SU-DHL-6 (cell line): ENCODE data around the gene ATP6V1B1.
A peak's percentile ranks its signal among the peaks of the same experiment; 100 is the strongest.

Experiments
- H2AFZ ChIP-seq: fragments of 200-600 bp; sonication (generic); 2 replicates; pipeline ENCODE4 v1.6.1; 2014; ENCODE audit warnings: low read depth, mild to moderate bottlenecking, moderate library complexity, mixed read lengths, antibody characterized with exemption, low read length; ENCODE audit not compliant: severe bottlenecking
- H3F3A ChIP-seq: fragments of 200-600 bp; shearing (Covaris generic); 2 replicates; pipeline ENCODE4 v1.6.0; 2016; ENCODE audit warnings: antibody characterized with exemption, mild to moderate bottlenecking; ENCODE audit not compliant: insufficient read depth
- H3K27ac ChIP-seq: fragments of 200-600 bp; sonication (generic); 2 replicates; pipeline ENCODE4 v1.5.1; 2016; ENCODE audit warnings: low read depth, mild to moderate bottlenecking, low read length, moderate library complexity, mixed read lengths
- H3K27me3 ChIP-seq: fragments of 200-600 bp; sonication (generic), shearing (Covaris generic); 2 replicates; pipeline ENCODE4 v1.6.0; 2014; ENCODE audit warnings: mild to moderate bottlenecking, low read length
- H3K36me3 ChIP-seq: fragments of 200-600 bp; sonication (generic); 2 replicates; pipeline ENCODE4 v1.6.1; 2014; ENCODE audit warnings: mild to moderate bottlenecking, low read length, mixed read lengths
- H3K4me2 ChIP-seq: fragments of 300-600, 200-600 bp; shearing (Covaris generic), sonication (generic); 2 replicates; pipeline ENCODE4 v1.6.0; 2014; ENCODE audit warnings: low read length, low read depth, mild to moderate bottlenecking; ENCODE audit not compliant: poor library complexity, severe bottlenecking
- H3K4me3 ChIP-seq: fragments of 200-600 bp; sonication (generic); 2 replicates; pipeline ENCODE4 v1.5.1; 2014; ENCODE audit warnings: antibody characterized with exemption, low read length, mild to moderate bottlenecking, mixed read lengths; ENCODE audit not compliant: insufficient read depth, poor library complexity, severe bottlenecking
- H3K79me2 ChIP-seq: fragments of 200-600 bp; sonication (generic); 2 replicates; pipeline ENCODE4 v1.6.1; 2014; ENCODE audit warnings: mild to moderate bottlenecking, low read length, moderate library complexity; ENCODE audit not compliant: insufficient read depth
- H3K9ac ChIP-seq: fragments of 200-600 bp; sonication (generic); 2 replicates; pipeline ENCODE4 v1.7.0; 2014; ENCODE audit warnings: mild to moderate bottlenecking, low read length
- H3K9me2 ChIP-seq: fragments of 200-600 bp; sonication (generic); replicated peaks from 2 replicates; pipeline ENCODE4 v1.6.1; 2014; ENCODE audit warnings: low read length; ENCODE audit not compliant: insufficient read depth
- H3K9me3 ChIP-seq: fragments of 200-600 bp; sonication (generic); 2 replicates; pipeline ENCODE4 v1.6.1; 2014; ENCODE audit warnings: low read length, mixed read lengths; ENCODE audit not compliant: insufficient read depth
- H4K20me1 ChIP-seq: fragments of 200-600 bp; sonication (generic); 2 replicates; pipeline ENCODE4 v1.6.1; 2014; ENCODE audit warnings: low read depth, mild to moderate bottlenecking, antibody characterized with exemption, low read length, moderate library complexity, mixed read lengths
- EZH2phosphoT487 ChIP-seq: fragments of 200-600 bp; sonication (generic), shearing (Covaris generic); conservative IDR thresholded peaks from 2 replicates; pipeline ENCODE4 v1.6.1; 2018; ENCODE audit warnings: mild to moderate bottlenecking, antibody characterized with exemption, low read length, moderate library complexity, mixed read lengths
- TF ChIP-seq, protein P1 (sequence below): fragments of 200-600 bp; sonication (generic); IDR thresholded peaks from one replicate; pipeline ENCODE4 v1.5.1; 2017; ENCODE audit warnings: antibody characterized with exemption, mild to moderate bottlenecking, low read length, moderate library complexity; ENCODE audit not compliant: insufficient read depth, poor library complexity, severe bottlenecking

Gene ATP6V1B1

DNA sequence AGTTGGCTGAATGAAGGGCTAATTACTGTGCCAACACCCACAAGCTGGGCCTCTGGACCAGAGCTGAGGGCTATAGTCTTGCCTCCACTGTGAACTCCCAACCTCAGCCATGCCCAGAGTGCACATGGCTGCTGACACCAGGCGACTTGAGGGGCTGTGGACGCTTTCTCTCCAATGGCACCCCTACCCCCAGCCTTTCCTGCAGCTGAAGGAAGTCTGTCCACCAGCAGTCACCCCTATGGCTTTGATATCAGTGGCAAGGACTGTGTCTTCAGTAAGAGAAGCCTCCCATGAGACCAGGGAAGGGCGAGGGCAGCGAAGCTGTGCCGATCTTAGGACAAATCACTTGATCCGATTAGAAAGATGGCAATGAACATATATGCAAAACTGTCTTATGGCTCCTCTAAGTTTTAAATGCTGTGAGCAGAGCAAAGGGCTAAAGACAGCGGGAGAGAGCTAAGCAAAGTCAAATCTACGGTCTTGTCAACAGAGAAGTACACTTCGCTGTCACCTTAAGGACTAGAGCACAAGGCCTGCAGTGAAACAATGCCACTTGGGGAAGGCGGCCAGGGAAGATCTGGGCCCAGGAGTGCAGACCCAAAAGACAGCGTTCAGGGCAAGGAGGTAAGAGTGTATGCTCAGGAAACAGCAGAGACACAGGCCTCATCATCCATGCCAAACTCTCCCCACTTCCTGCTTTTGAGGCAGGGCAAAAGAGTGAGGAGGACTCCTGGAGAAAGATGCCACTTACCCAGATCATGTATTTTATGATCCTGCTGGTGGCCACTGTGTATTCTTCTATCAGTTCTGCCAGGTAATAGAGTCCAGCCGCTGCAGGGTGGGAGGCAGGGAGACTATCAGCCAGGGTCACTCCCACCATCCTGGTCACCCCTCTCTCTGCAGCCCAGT, 57.5 kb downstream of the ATP6V1B1 start:
- TF ChIP-seq, protein P1, sequence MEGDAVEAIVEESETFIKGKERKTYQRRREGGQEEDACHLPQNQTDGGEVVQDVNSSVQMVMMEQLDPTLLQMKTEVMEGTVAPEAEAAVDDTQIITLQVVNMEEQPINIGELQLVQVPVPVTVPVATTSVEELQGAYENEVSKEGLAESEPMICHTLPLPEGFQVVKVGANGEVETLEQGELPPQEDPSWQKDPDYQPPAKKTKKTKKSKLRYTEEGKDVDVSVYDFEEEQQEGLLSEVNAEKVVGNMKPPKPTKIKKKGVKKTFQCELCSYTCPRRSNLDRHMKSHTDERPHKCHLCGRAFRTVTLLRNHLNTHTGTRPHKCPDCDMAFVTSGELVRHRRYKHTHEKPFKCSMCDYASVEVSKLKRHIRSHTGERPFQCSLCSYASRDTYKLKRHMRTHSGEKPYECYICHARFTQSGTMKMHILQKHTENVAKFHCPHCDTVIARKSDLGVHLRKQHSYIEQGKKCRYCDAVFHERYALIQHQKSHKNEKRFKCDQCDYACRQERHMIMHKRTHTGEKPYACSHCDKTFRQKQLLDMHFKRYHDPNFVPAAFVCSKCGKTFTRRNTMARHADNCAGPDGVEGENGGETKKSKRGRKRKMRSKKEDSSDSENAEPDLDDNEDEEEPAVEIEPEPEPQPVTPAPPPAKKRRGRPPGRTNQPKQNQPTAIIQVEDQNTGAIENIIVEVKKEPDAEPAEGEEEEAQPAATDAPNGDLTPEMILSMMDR = no peak
- no peak for TF ChIP-seq EZH2phosphoT487
- Histone ChIP-seq H3K9me3 (no peaks in the 10 kb centered on the region), H3K4me2 (peak overlapping the region; percentile 74), H3K79me2 (peaks cover 25% of the 10 kb centered on the region), H4K20me1 (no peaks in the 10 kb centered on the region; the same call in 1 of the 2 replicates), H2AFZ (no peak overlapping the region), H3K9me2 (no peaks in the 10 kb centered on the region), H3K4me3 (peak overlapping the region; percentile 68), H3K27ac (no peak overlapping the region), H3K9ac (peak overlapping the region; percentile 91), H3F3A (0 out of 2 replicates have a peak, but pooled peaks cover 4% of the 10 kb centered on the region), H3K36me3 (no peaks in the 10 kb centered on the region), H3K27me3 (no peaks in the 10 kb centered on the region)

DNA sequence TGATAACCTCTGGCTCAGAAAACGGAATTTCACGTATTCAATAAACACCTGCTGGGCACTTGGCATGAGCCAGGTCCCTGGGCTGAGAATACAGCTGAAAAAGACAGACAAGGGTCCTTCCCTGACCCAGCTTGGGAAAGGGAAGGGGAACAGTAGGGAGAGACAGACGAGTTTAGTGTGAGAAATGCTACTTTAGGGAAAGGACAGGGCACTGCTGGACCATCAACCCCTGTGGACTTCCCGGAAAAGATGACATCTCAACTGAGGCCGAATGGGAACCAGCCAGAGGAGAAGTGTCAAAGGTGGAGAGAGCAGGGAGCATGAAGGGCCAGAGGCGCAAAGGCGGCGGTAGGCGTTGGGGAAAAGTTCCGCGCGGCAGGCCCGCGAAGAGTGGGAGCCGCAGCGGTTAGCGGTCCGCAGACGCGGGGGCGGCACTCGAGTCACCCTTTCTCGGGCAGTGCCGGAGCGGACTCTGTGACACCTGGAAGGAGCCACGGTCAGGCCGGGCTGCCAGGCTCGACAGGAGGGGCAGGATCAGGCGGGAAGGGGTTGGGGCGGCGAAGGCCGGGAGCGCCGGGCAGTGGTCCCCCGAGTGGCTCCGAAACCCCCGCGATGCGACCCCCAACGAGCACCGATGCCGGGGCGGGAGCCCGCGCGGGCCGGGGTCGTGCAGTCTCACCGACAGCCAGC, 58.5 kb downstream of the ATP6V1B1 start:
- peak overlapping the region; percentile 58 for H2AFZ ChIP-seq

DNA sequence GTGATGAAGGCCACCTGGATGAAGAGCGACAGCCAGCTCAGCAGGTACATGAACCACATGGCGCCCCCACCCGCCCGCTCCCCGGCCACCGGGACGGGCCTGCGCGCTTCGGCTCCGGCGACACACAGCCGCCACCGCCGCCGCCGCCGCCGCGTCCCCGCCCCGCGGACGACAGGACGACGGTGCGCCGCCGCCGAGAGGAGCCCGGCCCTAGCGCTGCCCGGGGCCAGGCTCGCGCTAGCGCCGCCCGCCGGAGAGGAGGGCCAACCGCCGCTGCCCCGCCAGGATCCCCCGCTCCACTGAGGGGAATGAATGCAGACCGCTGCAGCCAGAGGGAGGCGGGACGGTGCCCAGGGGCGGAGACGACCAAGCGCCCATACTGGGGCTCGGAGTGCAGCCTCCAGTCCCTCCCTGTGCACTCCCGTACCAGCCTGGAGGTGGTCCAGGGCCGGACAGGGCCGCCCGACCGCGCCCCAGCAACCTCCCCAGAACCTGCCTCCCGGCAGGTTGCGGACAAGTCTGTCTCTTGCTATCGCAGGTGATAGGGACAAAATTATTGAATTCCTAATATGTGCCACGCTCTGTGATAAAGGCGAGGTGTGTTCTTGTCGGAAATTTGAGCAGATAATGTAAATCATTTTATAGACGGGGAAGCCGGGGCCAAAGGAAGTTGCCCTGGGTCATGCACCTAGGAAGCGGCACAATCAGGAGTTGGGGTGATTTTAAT, 59.2 kb downstream of the ATP6V1B1 start, which contains the start of gene TEX261:
TEX261 (minus strand) TSS at position 175 of the 727 bp plus-strand sequence; CDS start at position 59, 116 bp downstream.
- Histone ChIP-seq H2AFZ (peak within 1 kb of the TSS; percentile 97), H3K4me3 (peak within 1 kb of the TSS; percentile 89), H3K27ac (peak within 1 kb of the TSS; percentile 57), H3F3A (0 out of 2 replicates have a peak, but pooled peaks cover 4% of the 10 kb centered on the region), H3K9ac (peak within 1 kb of the TSS; percentile 91), H3K9me2 (no peaks in the 10 kb centered on the region), H4K20me1 (no peaks in the 10 kb centered on the region; the same call in 1 of the 2 replicates), H3K9me3 (no peaks in the 10 kb centered on the region), H3K36me3 (no peaks in the 10 kb centered on the region), H3K79me2 (peaks cover 25% of the 10 kb centered on the region), H3K27me3 (no peaks in the 10 kb centered on the region), H3K4me2 (peak within 1 kb of the TSS; percentile 87)
- no peak for TF ChIP-seq EZH2phosphoT487
- TF ChIP-seq, protein P1 = peak; percentile 53

More for the DNA sequence above, 58.5 kb downstream of the ATP6V1B1 start:
- Histone ChIP-seq H3K4me3 (peak overlapping the region; percentile 68), H3K9ac (peak overlapping the region; percentile 91), H3K79me2 (peaks cover 25% of the 10 kb centered on the region), H3K9me3 (no peaks in the 10 kb centered on the region), H3K27me3 (no peaks in the 10 kb centered on the region), H3F3A (0 out of 2 replicates have a peak, but pooled peaks cover 4% of the 10 kb centered on the region), H3K36me3 (no peaks in the 10 kb centered on the region), H3K9me2 (no peaks in the 10 kb centered on the region), H3K27ac (0 out of 2 replicates have a peak overlapping the region, but pooled peaks have one; percentile 13), H4K20me1 (no peaks in the 10 kb centered on the region; the same call in 1 of the 2 replicates), H3K4me2 (peak overlapping the region; percentile 74)
- TF ChIP-seq EZH2phosphoT487 = no peak
- TF ChIP-seq, protein P1 = no peak
